Stimulated activated CD8-positive, alpha-beta memory T cell treated with anti-CD3 and anti-CD28 coated beads, Interleukin-12 subunit alpha, Interleukin-12 subunit beta, amount 100 ng/mL, for 4 hours (primary cell): Measurements from ENCODE around the gene WDR4.
"Not testable (repeated sequence)": the region's sequence is repeated elsewhere in the genome, so short reads cannot be mapped to it uniquely, and the experiment has no call there.

ENCODE experiments used
- DNase-seq: peaks from one replicate; pipeline ENCODE4 v3.0.0-alpha.2; 2020; ENCODE audit warnings: low read depth

Gene WDR4

DNA sequence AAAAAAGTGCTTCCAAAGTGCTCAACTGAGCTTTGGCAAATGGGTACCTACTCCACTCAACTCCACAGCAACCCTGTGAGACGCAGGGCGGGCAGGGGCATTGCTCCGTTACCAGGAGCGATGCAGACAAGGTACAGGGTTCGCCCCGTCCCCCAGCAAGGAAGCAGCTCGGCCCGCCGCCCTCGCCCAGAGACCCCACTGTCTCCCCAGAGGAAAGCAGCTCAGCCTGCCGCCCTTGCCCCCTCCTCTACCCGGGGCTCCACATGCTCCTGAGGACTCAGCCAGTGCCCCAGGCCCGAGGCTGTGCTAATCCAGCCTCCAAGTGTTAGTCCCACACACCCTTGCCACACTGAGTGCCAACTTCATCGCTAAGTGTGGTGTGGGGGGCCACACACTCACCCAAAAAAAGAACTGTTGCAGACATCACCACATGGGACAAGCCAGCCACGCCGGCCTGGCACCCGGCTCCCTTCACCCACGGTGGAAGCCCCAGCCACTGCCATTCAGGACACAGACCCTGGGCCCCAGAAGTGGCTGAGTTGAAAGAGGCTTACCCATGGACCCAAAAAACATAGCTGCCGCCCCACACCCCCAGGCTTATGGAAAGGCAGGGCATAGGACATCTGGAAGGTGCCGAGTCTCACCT is 26.3 kb downstream of the WDR4 start:
- DNase-seq, result no peak

GRCh38 chr21:42851812-42852665 is 27.3 kb downstream of the WDR4 start:
- DNase-seq, result no peak

DNA sequence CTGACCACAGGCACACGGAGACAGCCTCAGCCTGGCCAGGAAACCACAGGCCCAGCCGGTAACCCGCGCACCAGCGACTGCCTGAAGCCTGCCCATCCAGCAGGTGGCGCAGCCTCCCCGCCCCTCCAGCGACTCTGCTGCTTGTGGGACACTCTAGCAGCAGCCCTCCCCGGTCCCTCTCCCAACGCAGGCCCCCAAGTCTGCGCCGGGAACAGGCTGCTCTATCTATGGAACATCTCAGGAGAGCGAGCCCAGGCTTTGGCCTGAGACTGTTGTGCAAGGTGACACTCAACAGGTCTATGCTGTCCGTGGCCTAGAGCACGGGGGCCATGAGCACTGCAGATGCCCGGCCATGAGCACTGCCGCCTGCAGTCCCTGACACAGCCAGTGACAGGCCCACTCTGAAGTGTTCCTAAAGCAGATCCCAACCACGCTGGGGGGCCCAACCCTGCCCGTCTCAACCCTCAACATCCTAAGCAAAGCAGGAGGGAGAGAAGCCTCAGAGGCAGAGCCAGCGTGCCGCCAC is 28.4 kb downstream of the WDR4 start:
- DNase-seq, result no peak

GRCh38 chr21:42850463-42850862 is 28.9 kb downstream of the WDR4 start:
- DNase-seq, result no peak

GRCh38 chr21:42849759-42850412 is 29.5 kb downstream of the WDR4 start:
- DNase-seq, result no peak

GRCh38 chr21:42848932-42849758 is 30.2 kb downstream of the WDR4 start:
- DNase-seq, result no peak

DNA sequence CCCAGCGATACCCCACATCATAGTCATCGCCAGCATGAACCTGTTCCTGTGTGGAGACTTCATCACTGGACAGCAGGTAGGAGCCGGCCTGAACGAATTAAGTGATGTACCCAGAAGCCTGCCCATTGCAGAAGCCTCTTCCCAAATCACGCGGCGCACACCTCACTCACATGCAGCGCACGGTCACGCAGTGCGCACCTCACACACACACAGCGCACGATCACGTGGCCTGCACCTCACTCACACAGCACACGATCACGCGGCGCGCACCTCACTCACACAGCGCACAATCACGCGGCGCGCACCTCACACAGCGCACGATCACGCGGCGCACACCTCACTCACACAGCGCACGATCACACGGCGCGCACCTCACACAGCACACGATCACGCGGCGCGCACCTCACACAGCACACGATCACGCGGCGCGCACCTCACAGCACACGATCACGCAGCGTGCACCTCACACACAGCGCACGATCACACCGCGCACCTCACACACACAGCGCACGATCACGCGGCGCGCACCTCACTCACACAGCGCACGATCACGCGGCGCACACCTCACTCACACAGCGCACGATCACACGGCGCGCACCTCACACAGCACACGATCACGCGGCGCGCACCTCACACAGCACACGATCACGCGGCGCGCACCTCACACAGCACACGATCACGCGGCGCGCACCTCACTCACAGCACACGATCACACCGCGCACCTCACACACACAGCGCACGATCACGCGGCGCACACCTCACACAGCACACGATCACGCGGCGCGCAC is 31.0 kb downstream of the WDR4 start:
- DNase-seq, result not testable (repeated sequence)

DNA sequence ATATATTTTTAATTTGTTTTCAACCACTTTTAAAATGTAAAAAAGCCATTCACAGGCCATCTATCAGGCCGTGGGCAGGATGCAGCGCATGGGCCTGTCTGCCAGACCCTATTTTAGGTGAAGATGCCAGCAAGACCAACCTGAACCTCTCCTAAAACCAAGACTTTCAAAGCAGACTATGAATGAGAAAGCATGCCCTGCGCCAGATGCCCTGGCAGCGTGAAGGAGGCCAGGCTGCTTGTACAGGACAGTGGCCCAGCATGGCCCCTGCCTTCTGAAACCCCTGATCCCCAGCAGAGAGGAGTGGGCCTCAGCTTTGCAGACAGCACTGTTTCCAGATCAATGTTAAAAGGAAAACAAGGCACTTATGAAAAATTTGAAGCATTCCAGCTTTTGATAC is 31.6 kb downstream of the WDR4 start:
- DNase-seq, result no peak

GRCh38 chr21:42847051-42847707 is 32.2 kb downstream of the WDR4 start:
- DNase-seq, result no peak

- DNase-seq, result no peak
Observed at GRCh38 chr21:42846221-42846620, 33.1 kb downstream of the WDR4 start.

DNA sequence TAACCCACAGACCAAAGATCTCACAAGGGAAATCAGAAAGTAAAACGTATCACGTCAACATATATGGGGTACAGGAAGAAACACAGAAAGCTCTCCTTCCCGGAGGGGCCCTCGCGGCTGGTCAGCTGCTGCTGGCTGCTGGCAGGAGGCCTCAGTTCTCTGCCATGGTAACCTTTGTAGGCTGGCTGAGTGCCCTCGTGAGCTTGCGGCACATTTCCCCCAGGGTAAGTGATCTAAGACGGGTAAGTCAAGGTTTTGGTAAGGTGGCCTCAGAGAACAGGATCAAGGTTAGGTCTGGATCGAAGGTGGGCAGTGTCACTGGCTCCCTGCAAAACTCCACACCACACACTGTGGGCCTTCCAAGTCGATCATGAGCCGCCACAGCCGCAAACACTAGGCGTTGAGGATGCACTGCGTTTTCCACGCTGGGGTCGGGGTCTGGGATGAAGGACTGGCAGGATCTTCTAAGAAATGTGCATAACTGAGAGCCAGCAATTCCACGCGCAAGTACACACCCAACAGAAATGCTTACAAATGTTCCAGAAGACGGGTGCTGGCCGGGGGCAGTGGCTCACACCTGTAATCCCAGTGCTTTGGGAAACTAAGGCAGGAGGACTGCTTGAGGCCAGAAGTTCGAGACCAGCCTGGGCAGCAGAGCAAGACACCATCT is 33.9 kb downstream of the WDR4 start:
- DNase-seq, result no peak

DNA sequence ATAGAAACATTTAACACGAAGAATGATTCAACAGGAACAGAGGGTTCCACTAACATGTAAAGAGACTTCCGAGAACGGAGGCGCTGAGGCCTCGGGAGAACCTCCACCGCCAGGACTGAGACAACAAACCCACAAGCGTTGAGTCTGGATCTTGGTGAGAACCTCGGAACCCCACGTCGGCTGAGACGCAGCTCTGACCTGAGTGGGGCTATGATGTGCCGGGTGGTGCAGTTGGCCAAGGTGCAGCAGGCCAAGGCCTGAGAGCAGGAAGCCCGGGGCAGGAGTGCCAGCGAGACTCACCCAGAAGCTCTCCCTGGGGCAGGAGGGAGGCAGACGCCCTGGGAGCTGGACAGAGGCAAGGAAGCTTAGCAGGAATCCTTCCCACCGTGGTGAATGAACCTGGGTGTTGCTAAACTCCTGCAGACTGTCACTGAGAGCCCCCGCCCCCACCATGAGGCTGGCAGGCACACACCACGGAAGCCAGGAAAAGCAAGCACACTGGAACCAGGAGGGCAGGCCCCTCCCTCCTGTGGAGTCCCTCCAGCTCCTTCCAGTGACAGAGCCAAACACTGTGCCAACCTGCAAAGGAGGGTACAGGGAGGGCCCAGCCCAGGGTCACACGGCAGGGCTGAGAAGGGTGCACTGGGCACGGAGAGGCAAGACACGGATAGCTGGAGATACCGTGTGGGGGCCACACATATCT is 34.8 kb downstream of the WDR4 start:
- no peak for DNase-seq

GRCh38 chr21:42843056-42843455 is 36.3 kb downstream of the WDR4 start:
- no peak for DNase-seq

DNA sequence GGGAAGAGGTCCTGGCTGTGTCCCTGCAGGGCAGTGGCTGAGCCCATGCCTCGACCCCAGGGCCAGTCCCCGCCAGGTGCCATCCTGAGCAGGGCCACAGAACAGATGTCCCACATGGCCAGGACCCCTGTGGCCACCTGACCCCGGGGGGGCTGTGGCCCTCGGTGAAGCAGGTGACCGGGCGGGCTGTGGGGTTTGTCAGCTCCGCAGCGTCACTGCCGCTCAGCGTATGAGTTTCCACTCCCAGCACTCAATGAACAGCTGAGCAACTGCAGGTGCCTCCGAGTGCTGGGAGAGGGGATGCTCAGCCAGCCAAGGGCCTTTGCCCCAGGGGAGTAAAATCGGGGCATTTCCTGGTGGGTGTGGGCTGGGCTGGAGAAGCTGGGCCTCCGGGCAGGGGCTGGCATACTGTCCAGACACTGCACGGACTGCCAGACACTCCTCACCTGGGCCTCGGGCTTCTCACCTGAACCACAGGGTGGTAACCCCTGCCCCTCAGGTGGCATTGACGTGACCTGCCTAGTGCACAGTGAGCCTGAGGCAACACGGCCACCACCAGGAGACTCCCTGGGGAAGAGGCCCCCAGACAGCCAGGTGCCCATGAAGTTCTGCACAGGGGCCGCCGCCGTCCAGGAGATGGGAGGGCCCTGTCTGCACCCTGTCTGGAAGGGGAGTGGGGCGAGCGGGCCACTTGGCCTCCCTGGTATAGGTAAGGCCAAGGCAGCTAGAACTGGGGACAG is 37.3 kb downstream of the WDR4 start:
- not testable (repeated sequence) for DNase-seq

GRCh38 chr21:42841156-42841915 is 38.0 kb downstream of the WDR4 start:
- DNase-seq, result no peak

GRCh38 chr21:42840411-42841155 is 38.8 kb downstream of the WDR4 start:
- no peak for DNase-seq
